DOHH2 (cell line): Measurements from ENCODE around the gene TMEM132A.
A peak's percentile ranks its signal among the peaks of the same experiment; 100 is the strongest.

Experiments
- H3F3A ChIP-seq: fragments of 200-600 bp; sonication (generic), shearing (Covaris generic); 2 replicates; pipeline ENCODE4 v1.6.0; 2016; ENCODE audit warnings: antibody characterized with exemption, mild to moderate bottlenecking; ENCODE audit not compliant: control insufficient read depth, insufficient read depth
- H3K27ac ChIP-seq: fragments of 200-600 bp; sonication (generic); 2 replicates; pipeline ENCODE4 v1.5.1; 2014; ENCODE audit warnings: low read depth, mild to moderate bottlenecking, low read length, moderate library complexity
- H3K27me3 ChIP-seq: fragments of 200-600 bp; sonication (generic); 2 replicates; pipeline ENCODE4 v1.6.1; 2014; ENCODE audit warnings: mild to moderate bottlenecking, low read length, mixed read lengths; ENCODE audit not compliant: control insufficient read depth
- H3K36me3 ChIP-seq: fragments of 200-600 bp; sonication (generic); 2 replicates; pipeline ENCODE4 v1.6.1; 2014; ENCODE audit warnings: mild to moderate bottlenecking, low read length, moderate library complexity, mixed read lengths; ENCODE audit not compliant: control insufficient read depth
- H3K4me1 ChIP-seq: fragments of 200-600 bp; sonication (generic); 2 replicates; pipeline ENCODE4 v1.6.1; 2014; ENCODE audit warnings: mild to moderate bottlenecking, low read length, mixed read lengths; ENCODE audit not compliant: control insufficient read depth
- H3K4me2 ChIP-seq: fragments of 200-600 bp; sonication (generic); 2 replicates; pipeline ENCODE4 v1.6.0; 2014; ENCODE audit warnings: mild to moderate bottlenecking, low read length, moderate library complexity
- H3K4me3 ChIP-seq: fragments of 200-600 bp; sonication (generic); 2 replicates; pipeline ENCODE4 v1.5.1; 2014; ENCODE audit warnings: mild to moderate bottlenecking, low read length, mixed read lengths
- H3K79me2 ChIP-seq: fragments of 200-600 bp; sonication (generic); 2 replicates; pipeline ENCODE4 v1.6.1; 2014; ENCODE audit warnings: mild to moderate bottlenecking, low read length, mixed read lengths; ENCODE audit not compliant: control insufficient read depth
- H3K9me2 ChIP-seq: fragments of 200-600 bp; sonication (generic); replicated peaks from 2 replicates; pipeline ENCODE4 v1.6.1; 2014; ENCODE audit warnings: mild to moderate bottlenecking, low read length, mixed read lengths; ENCODE audit not compliant: control insufficient read depth
- H3K9me3 ChIP-seq: fragments of 200-600 bp; sonication (generic); 2 replicates; pipeline ENCODE4 v1.6.1; 2014; ENCODE audit warnings: antibody characterized with exemption, low read length, mixed read lengths; ENCODE audit not compliant: control insufficient read depth, insufficient read depth
- H4K20me1 ChIP-seq: fragments of 200-600 bp; sonication (generic); 2 replicates; pipeline ENCODE4 v1.6.0; 2014; ENCODE audit warnings: low read depth, mild to moderate bottlenecking, antibody characterized with exemption, low read length, moderate library complexity; ENCODE audit not compliant: control insufficient read depth, insufficient read depth
- CTCF ChIP-seq: fragments of 200-600 bp; sonication (generic); IDR thresholded peaks from one replicate; pipeline ENCODE4 v1.5.1; 2014; ENCODE audit warnings: antibody characterized with exemption, mild to moderate bottlenecking, low read depth, low read length; ENCODE audit not compliant: poor library complexity, severe bottlenecking
- EZH2phosphoT487 ChIP-seq: fragments of 200-600 bp; sonication (generic); IDR thresholded peaks from 2 replicates; pipeline ENCODE4 v1.6.1; 2017; ENCODE audit warnings: borderline replicate concordance, mild to moderate bottlenecking, antibody characterized with exemption, low read length, moderate library complexity, mixed read lengths

Gene TMEM132A

GRCh38 chr11:60923326-60923725 lies 934 bp upstream of the TMEM132A start:
- no peak overlapping the region for H3K4me3 ChIP-seq
- H3K27ac ChIP-seq, result no peak overlapping the region
- H3K4me1 ChIP-seq, result peaks cover 37% of the 10 kb centered on the region
- H3K9me2 ChIP-seq, result no peaks in the 10 kb centered on the region
- TF ChIP-seq CTCF (no peak), EZH2phosphoT487 (no peak)
- peak overlapping the region; percentile 82; the same call in 1 of the 2 replicates for H3K4me2 ChIP-seq
- peaks cover 48% of the 10 kb centered on the region for H3K36me3 ChIP-seq
- H4K20me1 ChIP-seq, result no peaks in the 10 kb centered on the region
- peaks cover 3% of the 10 kb centered on the region; the same call in 1 of the 2 replicates for H3F3A ChIP-seq
- peaks cover 7% of the 10 kb centered on the region for H3K27me3 ChIP-seq
- no peaks in the 10 kb centered on the region for H3K9me3 ChIP-seq
- H3K79me2 ChIP-seq, result peaks cover 16% of the 10 kb centered on the region

GRCh38 chr11:60923800-60924109 lies 505 bp upstream of the TMEM132A start:
- Histone ChIP-seq H3K36me3 (peaks cover 44% of the 10 kb centered on the region), H3K9me2 (no peaks in the 10 kb centered on the region), H4K20me1 (no peaks in the 10 kb centered on the region), H3K27ac (no peak overlapping the region), H3K4me3 (peak overlapping the region; percentile 76), H3K79me2 (peaks cover 12% of the 10 kb centered on the region), H3K9me3 (no peaks in the 10 kb centered on the region), H3F3A (peaks cover 3% of the 10 kb centered on the region; the same call in 1 of the 2 replicates), H3K4me1 (peaks cover 33% of the 10 kb centered on the region), H3K4me2 (peak overlapping the region; percentile 82), H3K27me3 (peaks cover 7% of the 10 kb centered on the region)
- TF ChIP-seq CTCF (no peak), EZH2phosphoT487 (no peak)

GRCh38 chr11:60924906-60925853 lies 920 bp downstream of the TMEM132A start:
- Histone ChIP-seq H3K36me3 (peaks cover 30% of the 10 kb centered on the region), H3K27me3 (peaks cover 7% of the 10 kb centered on the region), H4K20me1 (no peaks in the 10 kb centered on the region), H3F3A (peaks cover 3% of the 10 kb centered on the region; the same call in 1 of the 2 replicates), H3K4me2 (peak overlapping the region; percentile 82), H3K9me3 (no peaks in the 10 kb centered on the region), H3K79me2 (no peaks in the 10 kb centered on the region), H3K4me3 (peak overlapping the region; percentile 76), H3K9me2 (no peaks in the 10 kb centered on the region), H3K4me1 (peaks cover 24% of the 10 kb centered on the region), H3K27ac (no peak overlapping the region)
- TF ChIP-seq CTCF (no peak), EZH2phosphoT487 (no peak)
